GM23248 (cell line): Measurements from ENCODE around the gene ZNF394.
"Not testable (repeated sequence)": the region's sequence is repeated elsewhere in the genome, so short reads cannot be mapped to it uniquely, and the experiment has no call there.

Source experiments
- EZH2 ChIP-seq: fragments of 200-600 bp; sonication (generic); IDR thresholded peaks from 2 replicates; pipeline ENCODE4 v1.6.1; 2018; ENCODE audit warnings: antibody characterized with exemption, mild to moderate bottlenecking; ENCODE audit not compliant: insufficient read depth, poor library complexity, severe bottlenecking
- EZH2phosphoT487 ChIP-seq: fragments of 200-600 bp; sonication (generic); IDR thresholded peaks from 2 replicates; pipeline ENCODE4 v1.6.1; 2018; ENCODE audit warnings: antibody characterized with exemption, moderate library complexity, mild to moderate bottlenecking, low read depth; ENCODE audit not compliant: insufficient read depth

- TF ChIP-seq EZH2, EZH2phosphoT487: not testable (repeated sequence)
Measured at GRCh38 chr7:99545308-99545707, 45.2 kb upstream of the ZNF394 start.
